Glomerular endothelial cell (primary cell): ENCODE results near the gene CACNA1C. TPM values are rescaled to one million over a fixed set of nuclear protein-coding genes. Genes with fewer than 3 reads are reported as not detected.

Experiments
- DNase-seq: peaks from one replicate; pipeline ENCODE4 v3.0.0-alpha.2; 2011; ENCODE audit warnings: low read depth, low spot score; ENCODE audit errors: extremely low read depth
- total RNA-seq: library from RNA; depleted of rRNA; stranded (reverse); fragments of >200 nt; gene quantifications from 2 replicates; pipeline ENCODE4 v1.2.3, GENCODE V29; 2015

CACNA1C gene
- total RNA-seq, 1 donor from 2014 or later: 0.47 TPM

DNA sequence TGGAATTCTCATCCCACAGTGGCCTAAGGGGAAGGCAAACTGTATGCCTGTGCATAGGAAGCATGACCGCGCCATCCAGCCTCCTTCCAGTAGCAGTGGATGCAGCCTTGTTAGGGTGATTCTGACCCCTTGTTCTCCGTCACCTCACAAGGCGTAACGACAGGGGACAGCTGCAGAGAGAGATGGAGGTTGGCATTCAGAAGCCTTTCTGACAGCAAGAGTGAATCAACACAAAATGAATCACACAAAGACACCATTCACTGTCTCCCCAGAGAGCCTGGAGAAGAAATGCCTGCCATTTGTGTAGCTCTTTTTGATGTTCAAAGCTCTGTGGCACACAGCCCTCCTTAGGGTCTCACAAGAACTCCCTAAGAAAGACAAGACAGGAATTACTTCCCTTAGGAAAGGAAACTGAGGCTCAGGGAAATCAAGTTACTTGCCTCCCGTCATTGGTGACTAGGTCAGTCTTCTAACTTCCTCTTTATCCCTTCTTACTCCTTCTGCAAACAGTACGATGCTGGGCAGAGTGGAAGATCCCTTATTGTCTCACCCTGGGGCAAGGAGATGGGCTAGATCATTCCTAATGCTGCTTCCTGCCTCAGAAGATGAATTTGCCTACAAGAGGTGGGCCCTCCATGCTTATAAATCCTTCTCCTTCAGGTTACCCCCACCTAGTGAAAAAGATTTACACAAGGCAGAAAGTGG is 280.9 kb downstream of the CACNA1C start:
- no peak for DNase-seq

DNA sequence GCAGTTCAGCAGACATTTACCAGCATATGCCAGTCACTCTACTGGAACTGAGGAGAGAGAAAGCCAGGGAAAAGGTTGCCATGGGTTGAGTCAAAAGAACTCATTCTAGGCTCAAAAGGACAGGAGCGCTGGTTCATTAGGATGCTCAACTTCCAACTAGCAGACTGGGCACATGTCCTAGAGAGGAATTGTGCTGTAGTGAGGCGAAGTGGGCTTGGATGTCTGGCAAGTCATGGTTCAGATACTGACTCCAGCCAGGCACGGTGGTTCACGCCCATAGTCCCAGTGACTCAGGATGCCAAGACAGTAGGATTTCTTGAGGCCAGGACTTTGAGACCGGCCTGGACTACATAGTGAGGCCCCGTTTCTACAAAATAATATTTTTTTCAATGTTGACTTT is 281.5 kb downstream of the CACNA1C start:
- DNase-seq: no peak

DNA sequence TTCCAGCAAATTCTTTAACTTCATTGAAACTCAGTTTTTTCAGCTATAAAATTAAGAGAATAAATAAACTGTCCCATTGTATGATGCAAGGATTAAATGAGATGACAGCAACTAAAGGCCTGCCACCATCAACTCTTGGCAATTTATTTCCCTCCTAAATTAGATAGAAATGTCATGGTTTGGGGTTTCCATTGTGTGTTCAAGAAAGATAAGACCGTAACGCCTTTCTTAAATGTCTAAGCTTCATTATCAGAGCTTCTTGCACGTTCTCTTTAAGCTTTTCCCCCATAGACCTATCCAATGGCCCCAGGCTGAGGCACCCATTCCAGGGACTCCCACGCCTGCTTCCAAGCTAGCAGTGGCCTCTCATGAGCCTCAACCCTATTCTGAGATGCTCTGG is 281.9 kb downstream of the CACNA1C start:
- no peak for DNase-seq

DNA sequence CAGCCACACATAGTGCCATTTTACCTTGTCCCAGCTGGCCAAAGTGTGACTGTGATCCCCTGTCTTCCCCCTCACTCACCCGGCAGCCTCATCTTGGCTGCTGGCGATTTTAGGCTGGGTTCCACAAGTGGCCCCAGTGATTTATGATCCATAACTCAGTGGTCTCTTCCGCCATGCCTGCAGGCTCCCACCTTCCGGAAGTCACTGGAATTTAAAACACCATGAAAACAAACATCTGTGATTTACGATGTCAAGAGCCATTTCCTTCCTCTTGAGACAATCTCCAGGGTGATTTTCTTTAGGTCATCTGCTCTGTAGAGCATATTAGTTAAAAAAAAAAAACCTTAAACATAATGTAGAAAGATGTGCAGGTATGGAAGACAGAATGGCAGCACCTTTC is 282.3 kb downstream of the CACNA1C start:
- no peak for DNase-seq

DNA sequence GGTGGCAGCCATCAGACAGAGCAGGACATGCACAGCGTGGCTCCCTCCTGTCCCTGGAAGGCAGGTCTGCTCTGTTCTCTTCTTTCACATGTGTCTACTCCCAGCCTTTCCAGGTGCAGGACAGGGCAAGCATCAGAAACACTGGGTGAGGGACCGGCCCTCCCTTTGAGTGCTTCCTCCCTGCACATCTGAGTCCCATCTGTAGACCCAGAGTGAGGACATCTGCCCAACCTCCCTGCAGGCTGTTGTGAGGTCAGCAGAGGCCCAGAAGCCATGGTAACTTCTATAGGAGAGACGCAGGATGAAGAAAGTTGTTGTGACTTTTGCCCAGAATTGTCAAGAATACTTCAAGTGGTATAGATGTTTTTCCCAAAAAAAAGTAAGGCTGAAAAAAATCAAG is 282.7 kb downstream of the CACNA1C start:
- DNase-seq: no peak

DNA sequence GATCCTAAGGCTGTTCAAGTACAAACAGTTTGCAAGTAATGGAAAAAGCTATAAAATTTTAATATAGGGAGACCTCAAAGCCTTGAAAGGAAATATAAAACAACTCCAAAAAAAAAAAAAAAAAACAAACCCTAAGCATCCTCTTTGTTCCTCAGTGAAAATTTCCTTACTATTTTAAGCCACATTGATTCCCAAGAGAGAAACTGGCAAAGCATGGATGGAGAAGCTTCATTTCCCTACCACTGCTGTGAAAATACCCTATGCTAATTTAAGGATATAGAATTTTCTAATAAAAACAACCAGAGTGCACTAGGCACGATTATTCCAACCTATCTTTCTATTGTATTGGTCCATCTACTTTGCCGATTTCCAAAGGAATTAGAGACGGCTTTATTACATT is 283.1 kb downstream of the CACNA1C start:
- no peak for DNase-seq

DNA sequence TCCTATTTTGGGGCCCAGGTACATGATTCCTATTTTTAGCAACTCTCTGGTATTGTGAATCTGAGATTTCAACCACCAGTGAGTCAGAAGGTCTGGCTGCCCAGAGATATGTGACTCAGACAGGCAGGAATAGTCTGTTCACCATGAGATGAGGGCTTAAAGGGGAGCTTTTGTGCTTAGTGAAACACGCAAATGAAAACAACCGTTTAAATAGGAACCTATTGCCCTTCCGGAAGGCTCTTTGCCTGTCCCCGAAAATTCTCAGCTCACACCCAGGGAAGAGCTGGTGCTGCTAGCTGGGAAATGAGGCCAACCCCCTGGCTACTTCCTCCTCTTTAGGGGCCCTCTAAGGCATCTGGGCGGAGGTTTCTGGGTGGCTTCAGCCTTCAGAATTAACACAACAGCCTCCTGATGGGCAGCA is 283.6 kb downstream of the CACNA1C start:
- peak; percentile 68 for DNase-seq

DNA sequence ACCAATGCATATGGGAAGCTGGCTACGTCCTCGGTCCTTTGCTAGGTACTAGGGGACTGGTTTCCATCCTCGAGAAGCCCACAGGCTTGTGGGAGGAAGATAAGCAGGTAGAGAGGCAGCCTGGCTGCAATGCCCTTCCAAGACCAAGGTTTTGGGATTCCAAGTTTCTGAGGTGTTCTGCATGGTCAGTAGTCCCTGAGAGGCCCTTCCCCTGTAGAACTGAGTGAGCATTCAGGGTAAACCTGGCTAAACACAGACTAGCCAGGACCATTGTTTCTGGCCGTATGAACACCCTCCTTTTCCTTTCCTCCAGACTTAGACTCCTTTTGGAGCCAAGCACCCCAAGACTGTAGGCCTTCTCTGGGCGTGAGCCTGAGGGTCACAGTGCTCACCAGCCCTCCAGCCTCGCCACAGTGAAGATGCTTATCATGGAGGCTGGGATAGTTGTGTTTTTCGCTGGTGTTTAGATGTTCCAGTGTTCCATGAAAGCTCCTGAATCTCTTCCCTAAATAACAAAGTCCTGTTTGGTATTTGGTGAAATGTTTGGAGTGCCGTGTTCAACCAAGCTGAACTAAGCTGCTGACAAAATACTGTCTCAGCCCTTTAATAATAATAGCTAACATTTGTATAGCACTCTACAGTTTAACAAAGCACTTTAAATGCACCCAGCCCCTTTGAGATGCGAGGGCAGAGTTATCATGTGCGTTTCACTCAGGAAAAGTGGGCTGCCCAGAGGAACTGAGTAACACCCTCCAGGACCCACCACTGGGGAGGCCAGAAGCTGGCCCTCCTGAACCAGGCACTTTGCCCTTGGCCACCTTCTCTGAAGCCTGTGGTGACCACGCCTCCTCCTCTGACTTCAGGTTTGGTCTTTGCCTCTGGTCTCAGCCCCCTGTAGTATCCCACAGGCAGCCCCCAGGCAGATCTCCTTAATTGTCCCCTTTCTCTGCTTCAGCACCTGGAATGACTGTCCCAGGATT is 284.5 kb downstream of the CACNA1C start:
- DNase-seq: no peak

DNA sequence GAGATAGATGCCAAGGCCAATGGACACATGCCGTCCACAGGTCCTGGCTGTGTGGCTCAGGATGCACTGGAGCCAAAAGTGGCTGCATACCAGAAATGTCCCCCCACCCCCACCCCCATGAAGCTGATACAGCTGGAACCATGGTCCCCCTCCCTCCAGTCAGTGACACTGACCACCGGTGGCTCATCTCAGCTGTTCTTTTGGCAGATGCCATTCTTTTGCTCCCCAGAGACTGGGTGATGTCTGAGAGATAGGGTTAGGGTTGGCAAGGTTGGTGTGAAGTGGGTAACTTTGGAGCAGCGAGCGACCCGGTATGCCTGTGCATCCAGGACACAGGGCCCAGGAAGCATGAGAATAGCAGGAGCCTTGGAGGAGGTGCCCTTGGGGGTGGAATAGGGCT is 285.6 kb downstream of the CACNA1C start:
- DNase-seq: no peak

DNA sequence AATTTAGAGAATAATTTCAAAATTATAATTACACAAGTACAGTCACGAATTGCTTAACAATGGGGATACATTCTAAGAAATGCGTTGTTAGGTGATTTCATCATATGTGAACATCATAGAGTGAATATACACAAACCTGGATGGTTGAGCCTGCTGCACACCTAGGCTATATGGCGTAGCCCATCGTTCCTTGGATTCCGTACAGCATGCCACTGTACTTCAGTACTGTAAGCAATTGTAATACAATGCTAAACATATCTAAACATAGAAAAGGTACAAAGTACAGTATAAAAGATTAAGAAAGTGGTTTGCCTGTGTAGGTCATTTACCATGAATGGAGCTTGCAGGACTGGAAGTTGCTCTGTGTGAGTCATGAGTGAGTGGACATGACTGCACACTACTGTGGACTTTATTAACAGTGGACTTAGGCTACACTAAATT is 286.2 kb downstream of the CACNA1C start:
- DNase-seq: no peak

DNA sequence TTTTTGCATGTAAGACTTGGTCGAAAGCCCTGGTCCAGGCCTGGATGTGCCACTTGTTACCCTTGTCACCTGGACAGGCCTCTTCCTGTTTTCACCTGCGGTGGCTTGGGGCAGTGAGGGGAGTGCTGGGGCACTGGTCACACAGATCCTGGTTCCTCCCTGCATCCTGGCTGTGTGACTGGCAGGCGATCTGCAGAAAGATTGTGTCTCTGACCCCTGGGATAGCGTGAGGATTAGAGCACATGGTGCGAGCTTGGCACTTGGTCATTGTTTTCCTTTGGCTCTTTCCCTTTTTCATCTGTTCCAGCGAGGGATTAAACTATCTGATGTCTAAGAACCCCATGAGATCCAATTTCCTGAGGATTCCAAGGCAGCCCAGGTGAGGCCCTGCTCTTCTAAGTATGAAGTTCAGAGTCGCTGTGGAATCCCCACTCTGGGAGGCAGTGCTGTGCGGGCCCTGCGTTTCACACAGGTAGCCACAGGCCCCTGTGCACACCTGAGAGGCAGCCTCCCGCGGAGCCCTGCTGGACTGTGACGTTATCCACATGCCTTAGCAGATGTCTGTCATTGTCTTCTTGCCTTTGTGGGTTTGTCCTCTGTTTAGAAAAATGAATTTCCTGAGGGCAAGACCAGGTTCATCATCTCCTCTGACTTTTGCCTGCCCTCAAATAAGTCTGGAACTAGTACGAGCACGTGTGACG is 288.4 kb downstream of the CACNA1C start:
- no peak for DNase-seq

DNA sequence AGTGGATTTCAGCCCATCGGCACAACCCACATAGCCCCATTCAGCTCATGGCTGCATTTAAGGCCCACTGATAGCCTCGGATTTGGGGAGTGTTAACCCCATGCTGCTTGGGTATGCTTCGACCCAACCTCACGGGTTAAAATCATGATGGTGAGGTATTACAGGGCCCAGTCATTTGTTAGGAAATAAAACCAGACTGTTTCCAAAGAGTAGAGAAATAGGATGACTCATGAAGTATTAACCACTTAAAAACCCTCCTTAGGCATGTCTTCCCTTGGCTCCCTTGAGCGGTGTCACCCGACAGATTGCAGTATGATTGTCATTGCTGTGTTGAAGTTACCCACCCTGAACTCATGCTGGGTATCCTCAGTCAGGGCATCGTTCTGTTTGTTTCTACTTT is 289.1 kb downstream of the CACNA1C start:
- no peak for DNase-seq

DNA sequence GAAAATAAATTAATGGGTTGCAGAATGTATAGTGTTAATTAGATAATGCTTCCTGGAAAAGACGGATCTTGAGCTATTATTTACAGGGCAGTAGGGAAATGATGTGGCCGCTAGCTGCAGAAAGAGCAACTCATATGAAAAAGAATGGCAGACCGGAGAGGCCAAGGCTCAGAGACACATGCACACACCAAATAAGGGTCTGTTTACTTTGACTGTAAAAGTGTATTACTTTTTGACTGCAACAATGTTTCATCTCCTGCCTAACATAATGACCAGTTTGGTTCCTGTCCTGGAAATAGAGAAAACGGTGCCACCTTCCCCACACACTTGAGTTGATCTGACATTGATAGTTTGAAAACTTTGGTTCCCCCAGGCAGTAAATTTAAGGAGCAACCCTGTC is 290.9 kb downstream of the CACNA1C start:
- DNase-seq: no peak

DNA sequence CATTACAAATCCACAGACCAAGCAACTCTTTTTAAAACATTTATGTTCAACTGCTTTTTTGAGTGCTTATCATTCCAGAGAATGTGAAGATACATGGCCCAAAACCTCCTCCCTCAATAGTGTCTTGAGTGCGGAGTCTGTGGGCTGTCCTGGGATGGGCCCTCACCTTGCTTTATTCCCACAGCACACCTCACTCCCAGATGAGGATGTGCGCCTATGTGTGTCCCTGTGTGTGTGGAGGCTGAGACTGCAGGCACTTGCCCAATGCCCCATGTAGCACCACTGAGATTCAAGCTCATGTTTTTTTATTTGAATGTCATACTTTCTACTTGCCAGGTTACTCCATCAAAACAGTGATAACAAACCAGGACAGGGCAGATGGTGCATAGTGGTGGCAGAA is 291.7 kb downstream of the CACNA1C start:
- no peak for DNase-seq

DNA sequence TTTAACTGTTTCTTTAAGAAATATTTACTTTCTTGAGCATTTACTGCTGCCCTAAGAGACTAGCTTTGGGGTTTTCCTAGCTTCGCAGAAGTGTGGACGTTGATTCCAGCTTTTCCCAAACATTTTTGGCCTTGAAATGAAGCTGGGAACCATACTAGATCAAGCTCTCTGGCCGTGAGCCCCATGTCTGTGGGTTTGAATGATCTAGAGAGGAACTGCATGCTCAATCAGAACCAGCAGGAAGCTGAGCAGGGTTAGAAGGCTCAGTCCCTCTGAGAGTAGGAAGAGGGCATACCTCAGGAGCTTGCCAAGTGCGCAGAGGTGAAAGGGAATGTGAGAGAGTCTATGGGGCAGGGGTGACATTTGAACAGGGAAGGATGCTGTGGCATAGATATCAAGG is 292.1 kb downstream of the CACNA1C start:
- no peak for DNase-seq

DNA sequence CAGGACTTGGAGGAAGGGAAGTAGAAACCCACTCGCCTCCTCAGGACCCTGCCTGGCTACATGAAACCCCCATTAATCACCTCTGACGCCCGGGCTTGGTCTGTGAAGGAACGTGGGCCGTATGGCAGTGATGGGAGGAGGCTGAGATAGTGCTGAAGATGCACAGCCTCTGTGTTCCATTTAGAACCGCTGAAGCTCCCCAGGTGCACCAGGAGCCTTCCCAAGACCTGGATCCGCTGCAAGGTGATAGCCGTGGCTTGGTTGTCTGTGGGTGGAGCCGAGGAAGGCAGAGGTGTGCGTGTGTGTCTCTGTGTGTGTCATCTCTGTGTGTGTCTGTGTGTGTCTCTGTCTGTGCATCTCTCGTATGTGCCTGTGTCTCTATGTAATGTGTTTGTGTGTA is 293.1 kb downstream of the CACNA1C start:
- DNase-seq: no peak

DNA sequence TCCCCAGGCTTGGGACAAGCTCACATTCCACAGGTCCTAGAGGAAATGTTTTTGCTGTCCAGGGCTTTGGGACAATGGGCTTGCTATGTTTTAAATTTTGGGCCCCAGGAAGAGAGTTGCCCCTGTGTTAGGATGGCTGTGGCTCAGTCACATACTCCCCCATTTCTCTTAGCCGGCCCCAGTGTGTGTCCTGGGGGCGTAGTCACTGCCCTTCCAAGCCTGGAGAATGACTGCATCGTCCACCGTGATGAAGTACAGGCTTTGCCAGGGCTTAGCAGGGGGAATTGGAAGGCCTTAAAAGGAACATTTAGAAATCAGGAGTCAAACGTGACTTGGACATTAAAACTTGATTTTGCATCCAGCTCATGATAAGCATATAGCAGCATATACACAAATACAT is 293.6 kb downstream of the CACNA1C start:
- no peak for DNase-seq

DNA sequence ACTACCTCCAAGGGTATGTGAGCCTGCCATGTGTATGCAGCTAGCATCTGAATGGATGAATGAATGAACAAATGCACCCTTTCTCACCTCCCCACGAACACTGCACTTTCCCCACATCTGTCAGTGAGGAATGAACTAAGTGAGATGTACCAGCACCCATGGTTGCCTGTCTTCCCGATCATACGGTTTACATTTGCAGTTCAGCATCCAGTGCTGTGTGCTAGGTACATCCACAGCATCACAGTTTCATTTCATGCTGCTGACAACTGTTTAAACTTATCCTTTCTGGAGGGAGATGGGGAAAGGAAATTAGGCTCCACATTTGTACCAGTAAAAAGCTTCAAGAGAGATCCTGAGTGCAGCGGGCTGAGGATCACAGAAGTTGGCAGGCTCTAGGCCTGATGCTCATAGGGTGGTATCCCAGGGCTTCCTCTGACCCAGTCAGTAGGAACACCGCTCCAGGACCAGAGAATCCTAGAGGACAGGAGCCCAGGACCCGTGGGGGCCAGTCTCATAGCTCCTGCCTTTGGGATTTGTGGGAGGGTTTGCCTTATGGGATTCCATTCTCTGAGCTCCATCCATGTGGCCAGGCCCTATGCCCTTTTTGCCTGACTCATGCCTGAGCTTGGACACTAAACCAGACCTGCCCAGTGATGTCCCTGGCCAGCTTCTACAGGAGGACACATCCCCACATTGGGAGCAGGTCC is 294.5 kb downstream of the CACNA1C start:
- DNase-seq: no peak

DNA sequence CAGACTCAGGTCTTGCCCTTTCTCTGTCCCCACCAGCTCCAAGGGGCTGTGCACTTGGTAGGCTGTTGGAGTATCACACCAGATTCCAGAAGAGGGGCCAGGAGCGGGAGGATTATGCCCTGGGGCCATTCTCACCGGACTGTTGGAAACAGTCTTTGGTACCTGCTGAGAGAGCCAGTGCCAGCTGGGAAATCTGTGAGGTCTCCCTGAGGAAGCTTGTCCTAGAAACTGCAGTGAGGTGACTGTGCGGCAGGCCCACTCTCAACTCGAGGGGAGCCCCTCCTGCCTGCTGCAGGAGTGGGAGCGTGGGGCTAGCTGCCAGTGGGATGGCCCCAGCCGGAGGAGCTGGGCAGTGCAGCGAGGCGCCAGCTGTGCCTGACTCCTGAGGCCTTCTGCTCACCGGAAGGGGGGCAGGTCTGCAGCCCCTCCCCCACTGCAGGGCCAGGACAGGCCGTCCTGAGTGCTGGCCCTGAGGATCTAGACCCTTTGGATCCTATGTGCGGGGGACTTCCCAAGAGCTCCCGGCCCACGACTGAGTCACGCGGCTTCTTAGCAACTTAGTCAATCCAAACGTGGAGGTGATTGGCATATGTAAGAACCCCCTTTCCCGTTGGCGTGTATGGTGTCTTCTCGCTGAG is 295.2 kb downstream of the CACNA1C start:
- DNase-seq: no peak

DNA sequence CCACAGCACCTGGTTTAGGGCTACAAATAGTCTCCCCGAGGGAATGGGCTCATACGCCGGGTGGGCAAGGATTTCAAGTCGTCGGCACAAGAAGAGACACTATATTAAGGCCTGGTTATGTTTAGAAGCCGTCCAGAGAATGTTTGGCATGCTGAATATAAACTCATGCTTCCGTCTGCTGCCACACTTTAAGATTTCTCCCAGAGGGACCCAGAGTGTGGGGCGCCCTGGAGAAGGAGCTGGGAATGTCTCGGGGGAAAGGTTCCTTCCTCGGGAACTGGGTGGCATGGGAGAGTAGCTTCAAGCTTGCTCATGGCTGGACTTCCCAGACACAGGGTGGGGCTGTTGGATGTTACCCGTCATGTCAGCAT is 295.7 kb downstream of the CACNA1C start:
- no peak for DNase-seq
